Measurements from ENCODE around the gene PRM2.

- TF ChIP-seq ZNF302 (CRISPR knock-in tag; IDR thresholded peaks at IDR 0.05) (no peak), CTCF (IDR thresholded peaks at IDR 0.05) (no peak), GATA3 (IDR thresholded peaks at IDR 0.05; ENCODE audit: borderline replicate concordance) (no peak), POLR2A (IDR thresholded peaks at IDR 0.05; ENCODE audit: low read length) (no peak), KDM1A (IDR thresholded peaks at IDR 0.05; ENCODE audit: low read depth) (no peak), MAX (IDR thresholded peaks at IDR 0.05) (no peak), SMC3 (IDR thresholded peaks at IDR 0.05) (no peak), HOXB13 (CRISPR knock-in tag; IDR thresholded peaks at IDR 0.05; ENCODE audit: low read depth) (no peak), PBX3 (IDR thresholded peaks at IDR 0.05) (no peak), ELK1 (IDR thresholded peaks at IDR 0.05; ENCODE audit: low read depth, low read length) (no peak), CHD4 (IDR thresholded peaks at IDR 0.05; ENCODE audit: borderline replicate concordance) (no peak)
- TF ChIP-seq, protein P1, sequence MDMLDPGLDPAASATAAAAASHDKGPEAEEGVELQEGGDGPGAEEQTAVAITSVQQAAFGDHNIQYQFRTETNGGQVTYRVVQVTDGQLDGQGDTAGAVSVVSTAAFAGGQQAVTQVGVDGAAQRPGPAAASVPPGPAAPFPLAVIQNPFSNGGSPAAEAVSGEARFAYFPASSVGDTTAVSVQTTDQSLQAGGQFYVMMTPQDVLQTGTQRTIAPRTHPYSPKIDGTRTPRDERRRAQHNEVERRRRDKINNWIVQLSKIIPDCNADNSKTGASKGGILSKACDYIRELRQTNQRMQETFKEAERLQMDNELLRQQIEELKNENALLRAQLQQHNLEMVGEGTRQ (IDR thresholded peaks at IDR 0.05), result no peak
Measured at GRCh38 chr16:11290102-11290893, 14.0 kb upstream of the PRM2 start.

Measured in A549 (cell line).